Right renal cortex interstitium (tissue), 3 donors: ENCODE results near the gene ARF4. TPM values are rescaled to one million over a fixed set of nuclear protein-coding genes. Genes with fewer than 3 reads are reported as not detected.

ENCODE experiments used
- polyA plus RNA-seq, 3 donors: library from polyadenylated mRNA; unstranded; fragments of 120-200 nt; gene quantifications; one replicate each; pipeline ENCODE4 v1.2.1, GENCODE V29; 2013; ENCODE audit not compliant: insufficient read length in 3 of 3

Gene ARF4
- polyA plus RNA-seq, 3 donors = 245 to 267 (median 263) TPM

Other genes with a start within 250 kb of the ARF4 start
- gene DNAH12, start 53.0 kb downstream of the ARF4 start, polyA plus RNA-seq = 1 to 10 TPM in 2 of 3 donors, under 1 TPM in 1; 0.88 to 2.0 (median 1.1) TPM
- gene PDE12, start 41.1 kb downstream of the ARF4 start, polyA plus RNA-seq = 10 to 100 TPM; 12.4 to 14.3 (median 13.1) TPM
- 10 to 100 TPM; 26.6 to 32.6 (median 29.6) TPM for gene DENND6A, start 95.7 kb upstream of the ARF4 start, polyA plus RNA-seq
- 10 to 100 TPM; 47.6 to 54.4 (median 50.1) TPM for gene SLMAP, start 159.0 kb upstream of the ARF4 start, polyA plus RNA-seq